Activated CD4-positive, alpha-beta T cell treated with anti-CD3 and anti-CD28 coated beads, Interleukin-2, Interleukin-4, amounts not matched to agents 100 ng/mL and 50 ng/mL, durations not matched to agents 16 hours and 8 hours (primary cell): ENCODE data around the gene RUNX2.
"Not testable (repeated sequence)": the region's sequence is repeated elsewhere in the genome, so short reads cannot be mapped to it uniquely, and the experiment has no call there.

Experiments
- DNase-seq: peaks from one replicate; pipeline ENCODE4 v3.0.0-alpha.2; 2020; ENCODE audit warnings: low spot score

Gene RUNX2

GRCh38 chr6:45652416-45652815 lies 324.3 kb downstream of the RUNX2 start:
- DNase-seq, result no peak

- no peak for DNase-seq
Observed at GRCh38 chr6:45653117-45653883, 325.2 kb downstream of the RUNX2 start.

GRCh38 chr6:45654673-45655072 lies 326.5 kb downstream of the RUNX2 start:
- no peak for DNase-seq

DNA sequence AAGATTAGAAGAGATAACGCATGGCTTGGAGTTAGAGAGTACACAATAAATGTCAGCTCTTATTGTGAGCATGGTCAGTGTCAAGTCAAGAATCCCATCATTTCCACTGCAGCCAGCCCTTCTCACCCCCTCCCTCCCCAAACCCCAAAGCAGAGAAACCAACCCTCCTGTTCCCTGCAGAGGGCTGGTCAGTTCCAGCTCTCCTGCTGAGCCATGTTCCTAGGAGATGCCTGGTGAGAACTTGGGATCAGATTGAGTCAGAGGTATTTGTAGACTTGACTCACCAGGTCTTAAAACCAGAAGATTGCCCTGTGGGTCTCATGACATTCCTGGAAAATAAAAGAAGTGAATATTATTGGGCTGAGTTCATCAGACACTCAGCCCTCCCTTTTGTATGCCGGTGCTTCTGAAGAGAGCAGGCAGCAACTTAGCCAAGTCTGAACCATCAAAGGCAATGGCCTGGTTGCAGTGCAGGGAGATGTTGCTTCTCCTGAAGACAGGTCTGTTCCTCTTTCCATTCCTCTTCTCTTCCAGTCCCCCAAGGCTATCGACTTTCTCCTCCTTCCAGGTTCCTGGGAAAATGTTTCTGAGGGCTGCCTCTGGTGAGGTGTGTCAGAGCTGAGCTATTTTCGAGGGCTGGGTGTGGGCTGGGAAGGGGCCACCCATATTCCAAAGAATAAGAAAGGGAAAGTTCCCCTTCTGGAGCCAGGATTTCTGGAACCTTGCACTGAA lies 327.8 kb downstream of the RUNX2 start:
- DNase-seq, result no peak

GRCh38 chr6:45657226-45657625 lies 329.1 kb downstream of the RUNX2 start:
- DNase-seq, result no peak

DNA sequence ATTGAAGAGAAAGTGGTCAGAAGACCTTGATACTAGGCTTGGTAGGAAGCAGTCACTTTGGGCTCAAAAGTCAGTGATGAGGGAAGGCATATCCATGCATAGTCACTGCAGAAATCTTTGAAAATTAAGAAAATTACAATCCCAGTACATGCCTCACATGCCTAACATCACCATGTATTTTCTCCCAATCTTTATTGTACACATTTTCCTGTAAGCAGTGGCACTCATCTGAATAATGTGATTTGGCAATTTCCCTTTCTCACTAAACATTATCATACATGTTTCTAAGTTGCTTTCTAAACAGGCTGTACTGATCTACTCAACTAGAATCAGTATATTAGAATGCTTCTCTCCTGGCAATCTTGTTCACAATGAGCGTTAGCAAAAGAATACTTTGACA lies 330.3 kb downstream of the RUNX2 start:
- DNase-seq, result no peak

DNA sequence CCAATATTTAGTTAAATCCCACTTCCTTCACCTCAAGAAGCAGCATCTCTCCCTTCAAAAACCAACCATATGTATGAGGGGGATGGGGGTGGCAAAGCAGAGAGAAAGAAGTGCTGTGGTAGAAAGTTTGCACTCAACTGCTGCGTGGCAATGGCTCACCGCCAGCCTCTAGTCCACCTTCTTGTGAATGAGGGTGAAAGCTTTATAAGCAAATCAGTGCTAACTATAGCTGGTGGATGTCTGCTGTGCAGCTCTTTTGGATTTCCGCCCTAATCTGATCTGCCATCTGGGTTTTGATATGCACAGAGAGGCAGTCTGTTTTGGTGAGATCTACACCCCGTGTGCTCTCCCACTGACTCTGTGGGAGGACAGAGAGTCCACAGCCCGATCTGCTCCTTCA lies 330.8 kb downstream of the RUNX2 start:
- peak; percentile 26 for DNase-seq

DNA sequence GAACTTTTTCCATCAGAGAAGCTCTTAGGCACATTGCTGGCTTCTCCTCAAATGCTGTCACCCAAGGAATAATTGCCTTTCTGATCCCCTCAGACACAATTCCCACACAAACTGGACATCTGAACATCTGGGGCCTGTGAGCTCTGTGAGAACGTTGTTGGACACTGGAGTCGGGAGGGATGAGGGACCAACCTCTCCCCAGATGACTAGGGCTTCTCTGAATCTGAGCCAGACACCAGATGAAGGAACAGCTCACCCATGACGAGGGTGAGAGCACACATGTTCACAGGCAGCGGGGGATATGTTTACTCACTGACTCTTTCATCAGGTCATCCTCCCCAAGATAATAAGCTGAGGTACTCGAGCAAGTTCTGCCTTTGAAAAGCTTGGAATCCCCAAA lies 333.5 kb downstream of the RUNX2 start:
- DNase-seq, result no peak

DNA sequence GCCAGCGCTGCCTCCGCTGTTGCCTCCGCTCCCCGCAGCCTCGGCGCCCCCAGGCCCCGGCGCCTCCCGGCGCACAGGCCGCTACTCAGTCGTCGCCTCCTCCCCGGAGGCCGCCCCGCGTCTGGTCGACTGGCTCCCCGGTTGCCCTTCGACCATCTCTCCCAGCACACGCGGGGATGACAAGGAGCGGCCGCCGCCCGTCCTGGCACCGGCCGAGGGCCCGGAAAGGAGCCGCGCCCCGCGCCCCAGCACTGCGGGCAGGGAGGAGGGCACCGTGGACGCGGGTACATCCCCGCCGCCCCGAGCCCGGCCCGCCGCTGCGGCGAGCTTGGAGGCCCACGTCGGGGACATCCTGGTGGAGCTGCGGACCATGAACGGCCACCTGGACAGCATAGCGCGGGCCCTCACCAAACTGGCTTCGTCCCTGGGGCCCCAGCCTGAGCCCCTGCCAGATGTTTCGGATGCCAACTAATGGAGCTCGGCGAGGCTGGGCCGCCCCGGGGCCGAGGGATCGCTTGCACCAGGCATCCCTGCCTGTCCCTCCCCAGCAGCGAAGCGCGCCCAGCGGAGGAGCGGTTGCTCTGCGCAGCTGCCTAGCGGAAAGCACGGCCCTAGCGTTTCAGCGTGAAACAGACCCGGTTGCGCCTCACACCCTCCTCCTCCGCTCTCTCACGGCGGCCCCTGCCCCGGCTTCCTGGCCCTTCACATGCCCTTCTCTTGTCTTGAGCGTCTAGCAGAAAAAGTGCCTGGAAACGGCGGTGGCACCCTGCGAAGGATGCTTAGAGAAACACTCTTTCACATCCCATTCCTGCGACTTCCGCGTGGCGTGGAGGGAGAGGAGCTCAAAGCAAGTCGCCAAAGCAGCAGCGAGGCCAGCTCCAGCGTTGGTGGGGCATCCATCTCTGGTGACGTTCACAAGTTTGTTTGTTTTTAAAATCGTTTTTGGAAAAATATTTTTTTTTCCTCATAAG lies 335.4 kb downstream of the RUNX2 start:
- DNase-seq, result peak; percentile 56

- no peak for DNase-seq
Observed at GRCh38 chr6:45664707-45665106, 336.6 kb downstream of the RUNX2 start.

DNA sequence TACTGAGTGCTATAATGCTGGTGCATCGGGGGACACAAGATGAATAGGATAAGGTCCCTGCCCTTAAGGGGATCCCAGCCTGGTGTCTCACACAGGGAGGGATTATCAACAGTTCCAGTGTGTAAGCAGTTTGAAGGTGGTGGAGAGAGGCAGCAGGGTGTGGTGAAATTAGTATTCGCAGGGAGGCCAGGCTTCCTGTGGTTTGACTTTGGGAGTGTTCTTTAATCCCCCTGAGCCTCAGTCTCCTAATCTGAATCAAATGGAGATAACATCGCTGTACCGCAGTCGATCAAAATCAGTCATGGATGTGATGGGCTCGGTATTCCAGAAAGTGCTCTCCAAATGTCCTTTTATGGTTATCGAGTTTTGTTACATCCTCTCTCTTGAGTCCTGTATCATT lies 337.7 kb downstream of the RUNX2 start:
- peak; percentile 57 for DNase-seq

DNA sequence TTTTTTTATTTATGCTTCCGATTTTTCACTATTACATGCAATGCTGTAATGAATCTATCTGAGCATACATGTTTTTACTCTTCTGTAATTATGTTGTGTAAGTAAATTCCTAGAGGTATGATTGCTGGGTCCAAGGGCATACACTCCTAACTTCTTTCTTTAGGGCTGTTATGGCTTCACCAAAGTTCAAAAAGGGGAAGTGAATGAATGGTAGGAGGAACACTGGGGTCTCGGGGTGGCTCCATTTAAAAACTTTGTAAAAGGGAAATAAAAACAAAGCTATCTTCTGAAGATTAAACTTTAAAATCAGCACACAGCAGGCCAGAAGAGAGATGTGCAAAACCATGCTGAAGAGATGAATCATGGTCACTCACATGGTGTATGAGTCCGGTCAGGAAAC lies 338.7 kb downstream of the RUNX2 start:
- DNase-seq, result no peak

DNA sequence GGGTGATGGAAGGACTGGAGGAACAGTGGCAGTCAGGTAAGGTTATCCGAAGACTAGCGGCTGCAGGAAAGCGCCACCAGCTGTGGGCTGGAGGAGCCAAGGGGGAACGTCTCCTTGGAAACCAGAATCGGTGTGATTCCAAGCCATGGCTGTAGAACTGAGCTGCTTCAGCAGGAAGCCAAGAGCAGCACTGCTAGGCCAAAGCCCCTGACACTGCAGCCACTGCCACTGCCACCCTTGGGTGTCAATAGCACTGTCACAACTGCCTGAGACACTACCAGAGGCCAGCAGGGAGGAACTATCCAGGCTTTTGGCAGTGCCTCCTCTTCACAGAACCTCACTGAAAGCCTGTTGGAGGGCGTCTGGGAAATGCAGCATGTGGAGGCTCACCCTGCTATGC lies 339.2 kb downstream of the RUNX2 start:
- no peak for DNase-seq

GRCh38 chr6:45667766-45668165 lies 339.6 kb downstream of the RUNX2 start:
- DNase-seq, result no peak

- no peak for DNase-seq
Observed at GRCh38 chr6:45668705-45669104, 340.6 kb downstream of the RUNX2 start.

GRCh38 chr6:45673167-45673566 lies 345.0 kb downstream of the RUNX2 start:
- not testable (repeated sequence) for DNase-seq

GRCh38 chr6:45675166-45675565 lies 347.0 kb downstream of the RUNX2 start:
- not testable (repeated sequence) for DNase-seq

GRCh38 chr6:45675634-45676033 lies 347.5 kb downstream of the RUNX2 start:
- no peak for DNase-seq

GRCh38 chr6:45676380-45676779 lies 348.2 kb downstream of the RUNX2 start:
- no peak for DNase-seq

- peak; percentile 80 for DNase-seq
Observed at GRCh38 chr6:45677381-45678284, 349.5 kb downstream of the RUNX2 start.

DNA sequence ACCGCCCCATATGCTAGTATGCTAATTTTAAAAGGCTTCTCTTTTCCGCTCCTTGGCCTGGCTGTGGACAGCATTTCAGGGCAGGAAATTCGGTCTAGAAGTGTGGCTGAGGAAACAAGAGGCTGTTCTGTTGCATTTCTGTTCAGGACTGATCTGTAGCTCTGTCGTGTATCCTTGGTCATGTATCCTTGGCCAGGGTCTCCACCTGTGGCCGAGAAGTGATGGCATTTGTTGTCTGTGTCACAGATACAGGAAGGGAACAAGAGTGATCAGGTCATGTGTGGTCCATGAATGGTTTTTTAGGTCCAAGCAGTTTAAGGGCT lies 350.1 kb downstream of the RUNX2 start:
- DNase-seq, result no peak

DNA sequence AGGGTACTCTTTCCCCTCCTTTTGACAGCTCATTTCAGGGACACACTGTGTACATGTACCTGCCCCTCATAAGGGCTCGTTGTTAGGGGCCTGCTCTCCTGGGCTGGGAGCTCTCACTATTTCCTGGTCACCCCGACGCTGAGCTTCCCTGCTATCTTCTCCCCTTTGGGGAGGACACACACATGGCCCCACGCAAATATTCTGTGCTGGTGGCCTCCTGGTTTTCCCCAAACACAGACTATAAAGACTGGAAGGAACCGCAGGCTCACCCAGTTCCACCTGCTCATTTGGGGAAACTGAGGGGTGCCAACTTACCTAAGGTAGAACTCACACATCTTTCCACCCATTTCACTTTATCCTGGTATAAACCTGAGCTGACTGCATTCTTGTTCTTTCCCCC lies 351.0 kb downstream of the RUNX2 start:
- no peak for DNase-seq
